Loucy (cell line): Measurements from ENCODE around the gene SLC27A1.

Experiments
- EZH2phosphoT487 ChIP-seq: fragments of 200-600 bp; IDR thresholded peaks from 2 replicates; pipeline ENCODE4 v1.6.1; 2018; ENCODE audit warnings: antibody characterized with exemption, mild to moderate bottlenecking, moderate library complexity, borderline replicate concordance
- TF ChIP-seq, protein P1 (sequence below): fragments of 200-600 bp; sonication (generic); conservative IDR thresholded peaks from 2 replicates; pipeline ENCODE4 v1.5.1; 2014; ENCODE audit warnings: mild to moderate bottlenecking, antibody characterized with exemption, low read length

DNA sequence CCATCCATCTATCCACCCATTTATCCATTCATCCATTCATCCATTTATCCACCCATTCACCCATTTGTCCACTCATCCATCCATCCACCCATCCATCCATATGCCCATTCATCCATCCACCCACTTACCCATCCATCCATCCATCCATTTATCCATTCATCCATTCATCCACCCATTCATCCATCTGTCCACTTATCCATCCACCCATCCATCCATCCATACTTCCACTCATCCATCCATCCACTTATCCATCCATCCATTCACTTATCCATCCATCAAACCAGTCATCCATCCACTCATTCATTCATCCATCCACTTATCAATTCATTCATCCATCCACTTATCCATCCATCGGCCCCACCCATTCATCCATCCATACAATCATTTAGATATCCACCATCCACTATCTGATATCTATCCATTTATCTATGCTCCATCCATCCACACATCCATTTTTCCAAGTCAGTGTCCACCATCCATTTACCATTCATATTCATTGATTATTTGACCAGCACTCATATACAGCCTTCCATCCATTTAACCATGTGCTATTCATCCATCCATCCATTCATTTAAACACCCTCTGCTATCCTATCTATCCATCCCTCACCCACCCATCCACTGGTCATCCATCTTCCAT is 24.7 kb upstream of the SLC27A1 start:
- TF ChIP-seq, protein P1, sequence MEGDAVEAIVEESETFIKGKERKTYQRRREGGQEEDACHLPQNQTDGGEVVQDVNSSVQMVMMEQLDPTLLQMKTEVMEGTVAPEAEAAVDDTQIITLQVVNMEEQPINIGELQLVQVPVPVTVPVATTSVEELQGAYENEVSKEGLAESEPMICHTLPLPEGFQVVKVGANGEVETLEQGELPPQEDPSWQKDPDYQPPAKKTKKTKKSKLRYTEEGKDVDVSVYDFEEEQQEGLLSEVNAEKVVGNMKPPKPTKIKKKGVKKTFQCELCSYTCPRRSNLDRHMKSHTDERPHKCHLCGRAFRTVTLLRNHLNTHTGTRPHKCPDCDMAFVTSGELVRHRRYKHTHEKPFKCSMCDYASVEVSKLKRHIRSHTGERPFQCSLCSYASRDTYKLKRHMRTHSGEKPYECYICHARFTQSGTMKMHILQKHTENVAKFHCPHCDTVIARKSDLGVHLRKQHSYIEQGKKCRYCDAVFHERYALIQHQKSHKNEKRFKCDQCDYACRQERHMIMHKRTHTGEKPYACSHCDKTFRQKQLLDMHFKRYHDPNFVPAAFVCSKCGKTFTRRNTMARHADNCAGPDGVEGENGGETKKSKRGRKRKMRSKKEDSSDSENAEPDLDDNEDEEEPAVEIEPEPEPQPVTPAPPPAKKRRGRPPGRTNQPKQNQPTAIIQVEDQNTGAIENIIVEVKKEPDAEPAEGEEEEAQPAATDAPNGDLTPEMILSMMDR = no peak
- TF ChIP-seq EZH2phosphoT487 = no peak
